Measurements from ENCODE around the gene SNTG2.

- TF ChIP-seq GLIS3 (CRISPR knock-in tag; IDR thresholded peaks at IDR 0.05) (no peak), PATZ1 (CRISPR knock-in tag; IDR thresholded peaks at IDR 0.05; ENCODE audit: borderline replicate concordance) (no peak), ARNTL (CRISPR knock-in tag; IDR thresholded peaks at IDR 0.05; ENCODE audit: borderline replicate concordance, low read depth) (no peak), CSDC2 (CRISPR knock-in tag; IDR thresholded peaks at IDR 0.05) (no peak), CREB5 (CRISPR knock-in tag; IDR thresholded peaks at IDR 0.05; ENCODE audit: low read depth) (no peak), BACH2 (CRISPR knock-in tag; IDR thresholded peaks at IDR 0.05; ENCODE audit: borderline replicate concordance) (no peak), TCF4 (CRISPR knock-in tag; IDR thresholded peaks at IDR 0.05; ENCODE audit: borderline replicate concordance) (no peak), POU6F1 (CRISPR knock-in tag; IDR thresholded peaks at IDR 0.05; ENCODE audit: borderline replicate concordance, low read depth) (no peak)
Measured at GRCh38 chr2:1318366-1319009, 367.8 kb downstream of the SNTG2 start.
